Neural crest cell (in vitro differentiated cells): Measurements from ENCODE around the gene SQSTM1. TPM values are rescaled to one million over a fixed set of nuclear protein-coding genes. Genes with fewer than 3 reads are reported as not detected.

Source experiments
- DNase-seq: peaks from one replicate; pipeline ENCODE4 v3.0.0; 2021; ENCODE audit warnings: low read depth, mixed read lengths, low spot score
- H3K27ac Mint-ChIP-seq: one replicate; pipeline ENCODE4 v1.8.0; 2021; ENCODE audit warnings: mild to moderate bottlenecking, mixed read lengths; ENCODE audit not compliant: unreplicated experiment
- H3K27me3 Mint-ChIP-seq: 2 replicates; pipeline ENCODE4 v1.8.0; 2021; ENCODE audit warnings: low read depth, mild to moderate bottlenecking, mixed read lengths
- H3K36me3 Mint-ChIP-seq: 2 replicates; pipeline ENCODE4 v1.8.0; 2021; ENCODE audit warnings: low read depth, mild to moderate bottlenecking, mixed read lengths
- H3K4me1 Mint-ChIP-seq: 2 replicates; pipeline ENCODE4 v1.8.0; 2021; ENCODE audit warnings: mixed read lengths
- H3K4me3 Mint-ChIP-seq: one replicate; pipeline ENCODE4 v1.8.0; 2021; ENCODE audit warnings: mild to moderate bottlenecking, mixed read lengths
- H3K9me3 Mint-ChIP-seq: 2 replicates; pipeline ENCODE4 v1.8.0; 2021; ENCODE audit warnings: mixed read lengths
- CTCF ChIP-seq: fragments of 200-600 bp; sonication (generic); conservative IDR thresholded peaks from 2 replicates; pipeline ENCODE4 v1.5.0; 2021; ENCODE audit warnings: antibody characterized with exemption, mild to moderate bottlenecking
- total RNA-seq: library from RNA; stranded (reverse); gene quantifications from 2 replicates; pipeline ENCODE4 v1.2.1, GENCODE V29; 2021

The SQSTM1 gene
- total RNA-seq, 1 donor from 2014 or later = 69.5 TPM

DNA sequence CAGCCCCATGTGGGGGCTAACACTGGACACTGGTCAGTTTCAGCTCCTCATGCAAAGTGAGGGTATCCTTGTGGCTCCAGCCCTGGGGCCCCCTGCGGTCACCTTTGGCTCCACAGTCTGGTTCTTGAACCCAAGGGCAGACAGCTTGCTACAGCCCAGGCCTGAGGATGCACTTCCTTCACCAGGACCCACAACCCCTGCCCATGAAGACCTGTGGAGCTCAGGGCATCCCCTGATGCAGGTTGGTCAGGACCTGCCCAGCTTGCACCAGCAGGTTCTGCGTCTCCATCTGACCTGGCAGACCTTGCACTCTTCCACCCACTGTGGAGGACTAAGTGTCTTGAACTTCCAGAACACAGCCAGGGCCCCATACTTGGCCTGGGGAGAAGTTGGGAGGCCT lies 41.6 kb downstream of the SQSTM1 start:
- peak overlapping the region; percentile 65 for H3K4me3 Mint-ChIP-seq
- H3K27ac Mint-ChIP-seq = no peak overlapping the region
- no peak for TF ChIP-seq CTCF
- no peaks in the 10 kb centered on the region for H3K9me3 Mint-ChIP-seq
- H3K27me3 Mint-ChIP-seq = no peaks in the 10 kb centered on the region
- peaks cover 26% of the 10 kb centered on the region for H3K4me1 Mint-ChIP-seq
- no peak for DNase-seq
- peaks cover 3% of the 10 kb centered on the region for H3K36me3 Mint-ChIP-seq

GRCh38 chr5:179862891-179863290 lies 42.2 kb downstream of the SQSTM1 start:
- no peak for DNase-seq
- Mint-ChIP-seq H3K4me1 (peaks cover 20% of the 10 kb centered on the region), H3K27ac (no peak overlapping the region), H3K4me3 (no peak overlapping the region), H3K36me3 (peaks cover 3% of the 10 kb centered on the region), H3K27me3 (no peaks in the 10 kb centered on the region), H3K9me3 (no peaks in the 10 kb centered on the region)
- TF ChIP-seq CTCF = no peak

- no peak for TF ChIP-seq CTCF
- DNase-seq = no peak
- H3K27ac Mint-ChIP-seq = no peak overlapping the region
- H3K4me1 Mint-ChIP-seq = peaks cover 15% of the 10 kb centered on the region
- H3K27me3 Mint-ChIP-seq = no peaks in the 10 kb centered on the region
- no peaks in the 10 kb centered on the region for H3K9me3 Mint-ChIP-seq
- no peak overlapping the region for H3K4me3 Mint-ChIP-seq
- peaks cover 3% of the 10 kb centered on the region for H3K36me3 Mint-ChIP-seq
Measured at GRCh38 chr5:179863449-179864085, 42.9 kb downstream of the SQSTM1 start.

- peaks cover 3% of the 10 kb centered on the region for H3K36me3 Mint-ChIP-seq
- no peak for TF ChIP-seq CTCF
- H3K27ac Mint-ChIP-seq = no peak overlapping the region
- H3K4me3 Mint-ChIP-seq = no peak overlapping the region
- peaks cover 9% of the 10 kb centered on the region for H3K4me1 Mint-ChIP-seq
- DNase-seq = no peak
- no peaks in the 10 kb centered on the region for H3K9me3 Mint-ChIP-seq
- no peaks in the 10 kb centered on the region for H3K27me3 Mint-ChIP-seq
Measured at GRCh38 chr5:179864686-179865085, 44.0 kb downstream of the SQSTM1 start.

DNA sequence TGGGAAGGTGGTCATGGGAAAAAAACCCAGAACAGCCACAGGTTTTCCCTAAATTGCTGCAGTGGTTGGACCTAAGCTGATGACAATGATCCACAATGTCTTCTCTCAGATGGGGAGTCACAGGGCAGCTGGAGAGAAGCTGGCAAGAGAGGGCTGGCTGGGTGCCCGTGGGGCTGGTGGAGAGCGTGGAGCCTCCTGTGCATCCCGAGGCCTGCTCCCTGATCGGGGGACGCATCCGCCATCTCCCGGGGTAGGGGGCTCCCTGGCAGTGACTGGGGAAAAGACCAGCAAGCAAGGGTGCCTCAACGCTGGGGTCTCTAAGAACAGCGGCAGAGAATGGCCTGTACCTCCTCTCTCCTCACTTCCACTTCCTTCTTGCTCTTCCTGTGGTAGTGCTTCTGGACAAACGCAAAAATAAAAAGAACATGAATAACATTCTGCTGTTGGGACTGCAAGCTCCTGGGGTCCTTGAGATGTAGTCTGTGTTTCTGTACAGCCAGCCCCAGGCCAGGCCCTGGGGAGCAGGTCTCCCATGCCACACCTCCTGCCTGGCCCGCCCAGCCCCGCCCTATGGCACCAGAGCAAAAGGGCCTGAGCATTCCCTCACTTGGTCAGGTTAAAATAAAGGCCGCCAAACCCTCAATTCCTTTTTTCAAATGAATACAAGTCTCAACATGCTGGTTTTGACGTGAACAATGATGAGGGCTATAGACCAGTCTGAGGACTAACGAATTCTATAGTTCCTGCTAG lies 45.0 kb downstream of the SQSTM1 start:
- no peaks in the 10 kb centered on the region for H3K9me3 Mint-ChIP-seq
- H3K27me3 Mint-ChIP-seq = no peaks in the 10 kb centered on the region
- no peak overlapping the region for H3K27ac Mint-ChIP-seq

More for the DNA sequence above, 45.0 kb downstream of the SQSTM1 start:
- Mint-ChIP-seq H3K4me1 (peaks cover 2% of the 10 kb centered on the region), H3K4me3 (no peak overlapping the region), H3K36me3 (peaks cover 4% of the 10 kb centered on the region)
- TF ChIP-seq CTCF = no peak
- DNase-seq = no peak
